HK-2 (cell line): Measurements from ENCODE around the gene PCYT1B.
"Not testable (repeated sequence)": the region's sequence is repeated elsewhere in the genome, so short reads cannot be mapped to it uniquely, and the experiment has no call there.

Experiments used
- DNase-seq: peaks from one replicate; pipeline ENCODE4 v3.0.0-alpha.2; 2018; ENCODE audit not compliant: unreplicated experiment

The PCYT1B gene

DNA sequence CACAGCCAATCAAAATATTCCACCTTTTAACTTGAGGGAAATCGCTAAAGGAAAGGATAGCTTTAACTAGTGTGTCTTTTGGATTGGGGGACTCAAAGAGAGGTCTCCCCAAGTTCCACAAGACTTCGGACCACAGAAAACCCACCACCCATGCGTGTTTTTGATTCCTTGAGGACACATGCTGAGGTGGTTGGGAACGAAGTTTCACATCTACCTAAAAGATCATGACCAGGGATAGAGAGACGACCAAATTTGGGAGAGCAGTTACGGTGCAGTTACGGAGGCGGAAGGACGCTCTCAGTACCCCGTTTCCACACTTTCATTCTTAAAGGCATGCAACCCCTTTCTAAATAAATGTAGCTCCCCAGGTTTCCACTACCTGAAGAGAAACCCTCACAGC, 1.1 kb downstream of the PCYT1B start:
- no peak for DNase-seq

- DNase-seq, result no peak
Observed at GRCh38 chrX:24643116-24643515, 4.0 kb downstream of the PCYT1B start.

DNA sequence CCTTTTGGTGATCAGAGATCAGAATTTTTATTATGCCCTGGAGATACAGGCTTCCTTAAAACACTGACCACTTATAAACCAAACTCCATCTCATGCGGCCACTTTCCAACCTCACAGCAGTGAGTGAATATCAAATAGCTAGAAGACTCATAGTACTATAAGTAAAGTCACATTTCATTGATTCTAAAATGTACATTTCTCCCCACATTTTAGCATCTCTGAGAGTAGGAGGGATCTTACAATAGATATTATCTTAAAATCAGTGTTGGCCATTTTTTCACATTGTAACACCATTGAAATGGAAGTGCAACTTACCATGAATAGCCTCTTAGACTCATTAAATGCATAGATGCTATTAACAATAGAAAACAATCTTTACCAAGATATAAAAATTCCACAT, 17.4 kb downstream of the PCYT1B start:
- no peak for DNase-seq

DNA sequence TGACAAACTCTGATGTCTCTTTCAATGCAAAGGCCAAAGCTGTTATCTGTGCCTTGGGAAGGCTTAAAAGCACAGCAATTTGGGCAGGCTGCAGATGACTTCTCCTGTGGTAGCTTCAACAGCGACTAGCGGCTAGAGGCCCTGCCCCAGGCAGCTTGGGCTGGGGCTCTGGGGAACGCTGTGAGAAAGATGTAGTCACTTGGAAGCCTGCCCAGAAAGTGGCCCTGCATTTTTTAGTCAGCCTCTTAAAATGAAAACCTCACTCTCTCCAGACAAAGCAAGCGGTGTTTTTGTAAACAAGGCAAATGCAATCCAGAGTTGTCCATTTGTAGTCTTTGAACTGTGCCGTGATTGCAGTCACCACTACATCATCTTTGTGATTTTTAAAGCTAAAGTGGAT, 27.5 kb downstream of the PCYT1B start:
- DNase-seq, result no peak

- DNase-seq, result no peak
Observed at GRCh38 chrX:24610516-24610915, 36.6 kb downstream of the PCYT1B start.

- DNase-seq, result no peak
Observed at GRCh38 chrX:24607616-24608015, 39.5 kb downstream of the PCYT1B start.

DNA sequence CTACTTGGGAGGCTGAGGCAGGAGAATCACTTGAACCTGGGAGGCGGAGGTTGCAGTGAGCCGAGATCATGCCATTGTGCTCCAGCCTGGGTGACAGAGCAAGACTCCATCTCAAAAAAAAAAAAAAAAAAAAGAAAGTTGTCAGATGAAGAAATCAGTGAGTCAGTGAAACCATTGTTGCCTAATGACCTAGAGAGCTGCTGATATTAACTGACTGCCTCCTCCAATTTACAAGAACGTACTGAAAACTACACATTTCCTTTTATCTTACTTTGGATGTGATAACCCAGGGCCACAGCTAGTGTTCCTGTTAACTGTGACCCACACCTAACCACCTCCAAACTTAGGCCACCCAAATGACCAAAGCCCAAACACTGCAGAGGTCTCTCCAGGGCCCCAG, 41.2 kb downstream of the PCYT1B start:
- DNase-seq, result not testable (repeated sequence)

DNA sequence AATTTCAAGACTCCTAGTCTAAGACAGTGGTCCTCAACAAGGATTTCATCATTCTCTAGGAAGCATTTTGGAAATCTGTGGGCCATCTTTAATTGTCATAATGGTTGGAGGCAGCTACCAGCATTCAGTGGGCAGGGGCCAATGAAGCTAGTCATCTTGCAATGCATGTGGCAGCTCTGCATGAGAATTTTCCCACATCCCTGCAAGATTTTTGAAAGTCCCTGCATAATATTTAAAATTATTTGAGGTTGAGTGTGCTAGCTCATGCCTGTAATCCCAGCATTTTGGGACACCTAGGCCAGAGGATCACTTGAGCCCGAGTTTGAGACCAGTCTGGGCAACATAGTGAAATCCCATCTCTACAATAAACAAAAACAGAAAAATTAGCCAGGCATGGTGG, 44.0 kb downstream of the PCYT1B start:
- DNase-seq, result no peak

GRCh38 chrX:24601858-24602257, 45.3 kb downstream of the PCYT1B start:
- DNase-seq, result no peak

DNA sequence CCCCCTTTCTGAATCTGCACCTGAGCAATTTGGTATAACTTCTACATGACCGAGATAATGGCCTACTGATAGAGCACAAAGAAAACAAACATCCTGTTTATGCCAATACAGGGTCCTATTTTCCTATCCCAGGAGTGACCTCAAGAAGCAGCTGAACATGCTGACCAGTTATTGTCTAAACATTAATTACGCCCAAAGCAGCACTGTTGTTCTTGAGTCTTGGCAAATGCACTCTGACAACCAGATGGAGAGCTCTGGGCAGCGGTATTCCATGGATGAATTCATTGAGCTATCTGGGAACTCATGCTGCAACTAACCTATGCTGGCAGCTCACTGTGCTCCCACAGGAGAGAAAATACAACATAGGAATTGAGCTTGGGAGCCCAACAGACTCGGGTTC, 52.6 kb downstream of the PCYT1B start:
- no peak for DNase-seq

GRCh38 chrX:24590111-24590510, 57.0 kb downstream of the PCYT1B start:
- DNase-seq, result no peak

GRCh38 chrX:24577091-24577490, 70.1 kb downstream of the PCYT1B start:
- no peak for DNase-seq

GRCh38 chrX:24575496-24575895, 71.7 kb downstream of the PCYT1B start:
- no peak for DNase-seq

GRCh38 chrX:24574743-24575142, 72.4 kb downstream of the PCYT1B start:
- no peak for DNase-seq

DNA sequence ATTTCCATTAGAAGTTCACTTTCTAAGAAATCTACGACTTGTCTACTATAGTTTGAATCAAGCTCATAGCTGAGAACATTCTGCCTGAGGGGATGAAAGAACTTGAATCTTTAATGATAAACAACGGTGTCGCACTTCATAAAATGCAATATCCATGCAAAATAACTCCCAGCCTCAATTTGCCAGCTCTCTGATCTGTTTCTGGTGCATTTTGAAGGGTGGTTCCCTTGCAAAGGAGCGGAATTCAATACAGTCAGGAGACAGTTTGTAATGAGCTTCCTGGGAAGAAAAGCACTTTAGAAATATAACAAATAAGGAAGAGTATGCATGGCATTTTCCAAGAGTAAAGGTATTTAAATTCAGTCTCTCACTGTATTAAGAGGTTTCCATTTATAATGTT, 80.0 kb downstream of the PCYT1B start:
- DNase-seq, result no peak

- no peak for DNase-seq
Observed at GRCh38 chrX:24566240-24566639, 80.9 kb downstream of the PCYT1B start.

GRCh38 chrX:24563291-24564010, 83.7 kb downstream of the PCYT1B start:
- DNase-seq, result no peak

DNA sequence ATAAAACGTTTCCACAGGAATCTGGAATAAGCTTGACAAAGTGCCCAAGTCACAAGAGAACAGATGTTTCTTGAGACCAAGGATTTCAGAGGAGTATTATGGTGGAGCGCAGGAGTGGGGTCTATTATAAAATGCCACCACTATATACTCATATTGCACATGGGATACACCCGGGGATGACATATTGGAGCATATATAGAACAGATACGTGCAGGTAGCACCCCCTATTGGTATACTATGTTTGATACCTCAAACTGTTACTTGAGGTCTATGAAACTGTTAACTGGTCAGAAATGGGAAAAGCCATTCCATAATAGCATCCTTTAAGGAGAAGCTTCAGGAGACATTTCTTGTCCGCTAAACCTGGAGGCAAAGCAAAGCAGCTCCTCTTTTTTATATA, 86.0 kb downstream of the PCYT1B start:
- DNase-seq, result no peak

GRCh38 chrX:24553011-24553410, 94.1 kb downstream of the PCYT1B start:
- no peak for DNase-seq

GRCh38 chrX:24550166-24550565, 97.0 kb downstream of the PCYT1B start:
- DNase-seq, result no peak

GRCh38 chrX:24547961-24548360, 99.2 kb downstream of the PCYT1B start:
- no peak for DNase-seq

DNA sequence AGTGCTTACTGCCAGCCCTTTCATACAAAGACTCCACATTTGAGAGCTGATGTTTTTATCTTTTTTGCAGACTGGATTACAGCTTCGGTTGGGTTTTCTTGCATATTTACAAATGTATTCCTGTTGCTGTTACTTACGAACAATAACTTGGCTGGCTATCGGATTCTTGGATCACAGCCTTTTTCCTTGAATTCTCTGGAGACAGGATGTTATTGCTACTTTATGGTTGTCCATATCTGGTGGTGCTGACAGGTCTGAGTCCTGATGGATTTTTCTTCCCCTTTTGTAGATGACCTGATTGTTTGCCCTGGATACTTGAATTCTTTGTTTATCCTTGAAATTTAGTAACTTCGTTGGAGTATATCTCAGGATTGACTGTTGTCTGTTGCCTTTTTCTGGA, 104.4 kb downstream of the PCYT1B start:
- no peak for DNase-seq

DNA sequence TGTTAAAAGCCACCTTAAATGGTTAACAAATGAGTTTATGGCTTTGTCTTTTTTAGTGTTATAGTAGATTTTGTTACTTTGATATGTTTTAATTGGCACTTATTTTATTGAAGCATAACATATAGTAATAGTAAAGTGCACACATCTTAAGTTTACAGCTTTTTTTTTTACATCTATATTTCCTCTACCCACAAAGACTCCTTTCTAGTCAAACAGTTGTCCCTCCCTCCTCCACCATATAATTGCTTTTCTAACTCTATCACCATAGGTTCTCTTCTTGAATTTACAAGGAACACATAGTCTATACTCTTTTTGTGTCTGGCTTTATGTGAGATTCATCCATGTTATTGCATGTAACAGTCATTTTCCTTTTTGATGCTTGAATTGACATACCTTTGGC, 110.6 kb downstream of the PCYT1B start:
- DNase-seq, result no peak

DNA sequence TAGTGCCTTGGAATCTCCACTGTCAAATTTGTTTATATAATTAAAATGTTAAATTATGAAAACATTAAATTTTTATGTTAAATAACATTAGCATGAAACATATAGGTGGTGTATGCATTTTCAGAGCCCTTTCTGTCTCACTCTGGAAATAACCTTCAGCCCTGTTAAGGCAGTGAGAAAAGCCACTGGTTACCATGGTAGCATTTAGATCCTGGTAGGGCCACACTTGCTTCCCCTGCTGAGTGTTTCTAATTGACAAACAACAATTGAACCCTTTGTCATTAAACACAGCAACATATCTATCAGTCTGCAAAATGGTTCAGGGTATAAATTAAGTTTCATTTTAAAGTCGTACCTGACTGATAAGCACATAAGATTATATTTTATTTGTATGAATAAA, 118.5 kb downstream of the PCYT1B start:
- no peak for DNase-seq
